ENCODE results near the gene USP15.

USP15 gene

GRCh38 chr12:62259993-62260732 lies at the start of gene USP15:
Gene USP15 (plus strand): TSS chr12:62260404. CDS start chr12:62260415, 11 bp downstream.
- peak; percentile 85 for DNase-seq

DNA sequence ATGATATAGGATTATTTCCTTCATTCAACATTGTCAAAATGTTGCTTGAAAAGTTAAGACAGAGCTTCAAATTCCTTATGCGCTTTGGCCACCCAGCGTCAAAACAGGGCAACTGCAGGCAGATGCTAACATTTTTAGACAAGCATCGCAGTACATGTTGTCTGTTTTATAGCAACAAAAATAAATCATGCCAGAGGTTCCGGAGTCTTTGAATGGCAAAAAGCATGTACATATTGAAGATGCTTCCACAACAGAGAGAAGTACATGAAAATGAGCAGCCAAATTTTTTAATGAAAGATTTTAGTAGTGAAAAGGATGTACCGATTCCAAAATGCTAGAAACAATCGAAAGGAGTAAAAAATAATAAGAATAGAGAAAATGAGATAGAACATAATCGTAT lies 49.8 kb upstream of the USP15 start:
- DNase-seq, result no peak

- DNase-seq, result no peak
Measured at GRCh38 chr12:62211510-62211909, 48.7 kb upstream of the USP15 start.

DNA sequence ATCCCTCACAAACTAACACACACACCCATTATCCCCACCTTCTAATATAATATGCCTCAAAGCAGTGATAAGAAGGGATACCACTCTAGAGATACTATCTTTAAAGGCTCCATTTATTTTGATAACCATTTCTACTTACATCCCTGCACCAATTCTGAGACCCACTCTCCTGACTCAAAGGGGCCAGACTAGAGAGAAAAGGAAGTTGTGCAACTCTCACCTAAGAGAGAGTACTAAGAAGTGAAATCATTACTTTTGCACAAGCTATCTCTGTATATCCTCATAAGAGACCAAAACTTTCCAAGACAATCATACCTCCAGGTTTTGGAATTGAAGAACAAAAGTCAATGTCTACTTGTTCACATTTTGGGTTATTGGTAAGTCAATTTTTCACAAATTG lies 45.4 kb upstream of the USP15 start:
- DNase-seq, result no peak

- DNase-seq, result no peak
Measured at GRCh38 chr12:62215506-62215905, 44.7 kb upstream of the USP15 start.

GRCh38 chr12:62217466-62218194 lies 42.6 kb upstream of the USP15 start:
- DNase-seq, result no peak

- DNase-seq, result no peak
Measured at GRCh38 chr12:62221107-62221506, 39.1 kb upstream of the USP15 start.

- no peak for DNase-seq
Measured at GRCh38 chr12:62224601-62225000, 35.6 kb upstream of the USP15 start.

- DNase-seq, result no peak
Measured at GRCh38 chr12:62227091-62227490, 33.1 kb upstream of the USP15 start.

- no peak for DNase-seq
Measured at GRCh38 chr12:62230652-62231051, 29.6 kb upstream of the USP15 start.

DNA sequence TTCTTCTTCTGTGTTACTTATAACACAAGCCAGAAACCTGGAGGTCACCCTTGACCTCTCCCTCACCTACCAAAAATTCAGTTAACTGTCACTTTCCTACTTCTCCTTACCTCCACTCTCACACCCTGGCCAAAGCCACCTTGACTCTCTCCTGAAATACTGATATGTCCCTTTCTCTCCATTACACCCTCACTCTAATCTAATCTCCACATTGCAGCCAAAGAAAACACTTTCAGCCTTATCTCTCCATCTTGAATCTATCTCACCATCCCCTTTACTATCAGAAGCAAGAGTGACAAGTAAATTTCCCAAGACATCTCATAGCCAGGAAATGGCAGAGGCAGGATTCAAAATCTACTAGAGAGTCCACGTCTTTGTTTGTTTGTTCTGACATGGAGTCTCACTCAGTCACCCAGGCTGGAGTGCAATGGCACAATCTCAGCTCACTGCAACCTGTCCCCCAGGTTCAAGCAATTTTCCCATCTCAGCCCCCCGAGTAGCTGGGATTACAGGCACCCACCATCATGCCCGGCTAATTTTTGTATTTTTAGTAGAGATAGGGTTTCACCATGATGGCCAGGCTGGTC lies 28.0 kb upstream of the USP15 start:
- no peak for DNase-seq

DNA sequence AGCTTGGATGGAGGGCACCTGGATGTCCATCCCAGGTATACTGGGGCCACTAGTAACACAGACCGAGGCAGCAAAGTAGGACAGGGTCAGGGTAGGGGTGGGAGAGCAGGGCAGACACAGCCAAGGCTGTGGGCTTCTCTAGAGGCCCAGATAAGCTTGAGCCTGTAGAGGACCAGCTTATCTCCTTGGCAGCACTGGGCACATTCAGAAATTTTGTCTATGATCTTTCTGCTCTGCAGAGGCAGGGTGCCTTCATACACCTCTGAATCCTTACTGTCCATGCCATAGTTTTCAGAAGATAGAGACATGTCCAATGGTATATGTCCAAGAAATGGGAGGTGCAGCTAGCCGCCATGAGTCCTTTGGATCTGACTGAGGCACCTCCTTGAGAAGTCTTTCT lies 26.4 kb upstream of the USP15 start:
- DNase-seq, result no peak

DNA sequence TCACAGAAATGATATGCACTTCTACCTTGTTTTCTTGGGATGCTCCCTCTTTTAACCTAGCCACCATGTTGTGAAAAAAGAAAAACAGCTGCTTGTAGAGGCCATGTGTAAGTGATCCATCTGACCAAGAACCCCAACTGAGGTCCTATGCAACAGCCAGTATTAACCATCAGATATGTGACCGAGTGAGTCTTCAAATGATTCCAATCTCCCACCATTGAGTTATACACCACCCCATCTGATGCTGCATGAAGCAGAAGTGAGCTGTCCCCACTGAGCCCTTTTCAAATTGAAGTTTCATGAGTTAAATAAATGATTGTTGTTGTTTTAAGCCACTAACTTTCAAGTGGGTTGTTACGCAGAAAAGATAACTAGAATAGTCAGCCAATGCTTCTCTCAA lies 20.6 kb upstream of the USP15 start:
- no peak for DNase-seq

GRCh38 chr12:62247281-62248045 lies 12.7 kb upstream of the USP15 start:
- DNase-seq, result no peak

- no peak for DNase-seq
Measured at GRCh38 chr12:62248873-62249272, 11.3 kb upstream of the USP15 start.

- DNase-seq, result no peak
Measured at GRCh38 chr12:62249419-62249818, 10.8 kb upstream of the USP15 start.

GRCh38 chr12:62250671-62251608 lies 9.3 kb upstream of the USP15 start:
- no peak for DNase-seq

GRCh38 chr12:62251609-62251958 lies 8.6 kb upstream of the USP15 start:
- DNase-seq, result no peak

DNA sequence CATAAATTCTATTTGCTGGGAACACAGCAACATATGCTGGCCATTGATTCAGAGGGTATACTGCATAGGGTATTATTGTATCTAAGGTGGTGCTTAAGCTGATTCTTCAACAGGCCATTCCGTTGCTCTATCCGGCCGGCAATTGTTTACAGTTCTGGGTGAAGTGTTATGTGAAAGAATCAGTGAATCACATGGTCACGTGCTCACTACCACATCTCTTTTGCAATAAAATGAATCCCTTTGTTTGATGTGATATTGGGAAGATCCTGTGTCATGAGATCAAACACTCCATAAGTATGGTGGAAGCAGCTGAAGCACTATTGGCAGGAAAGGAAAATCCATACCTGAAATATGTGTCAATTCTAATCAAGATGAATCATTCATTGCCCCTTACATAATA lies 7.6 kb upstream of the USP15 start:
- no peak for DNase-seq

- DNase-seq, result no peak
Measured at GRCh38 chr12:62254967-62255366, 5.2 kb upstream of the USP15 start.

- no peak for DNase-seq
Measured at GRCh38 chr12:62256408-62257096, 3.7 kb upstream of the USP15 start.

GRCh38 chr12:62258231-62258630 lies 2.0 kb upstream of the USP15 start:
- no peak for DNase-seq

Data from DMS 273 treated with DMSO at 0.1 percent for 48 hours (cell line).